CD14-positive monocyte (primary cell): ENCODE measurements around the gene GTF2F2. TPM values are rescaled to one million over a fixed set of nuclear protein-coding genes. Genes with fewer than 3 reads are reported as not detected.

Experiments used
- DNase-seq, 3 donors: peaks; one replicate each; pipeline ENCODE4 v3.0.0-alpha.2; 2011 to 2022
- H2AFZ ChIP-seq: 2 replicates; pipeline ENCODE4 v1.6.0; 2012; ENCODE audit warnings: mild to moderate bottlenecking, low read depth, low read length, inconsistent platforms; ENCODE audit not compliant: insufficient read depth, poor library complexity, severe bottlenecking
- H3K27ac ChIP-seq, 2 donors: 1 replicate in 1 of 2; 2 replicates in 1 of 2; pipeline ENCODE4 v1.5.1; 2012 to 2013; ENCODE audit warnings: low read length in 2 of 2, control low read depth in 1 of 2, inconsistent platforms in 1 of 2, low read depth in 1 of 2, mild to moderate bottlenecking in 1 of 2
- H3K27me3 ChIP-seq, 2 donors: one replicate each; pipeline versions ENCODE4 v1.6.0 to v1.6.1; 2011 to 2013; ENCODE audit warnings: low read length in 2 of 2; ENCODE audit not compliant: control insufficient read depth in 2 of 2, insufficient read depth in 2 of 2
- H3K36me3 ChIP-seq, 2 donors: replicated peaks in 1 of 2; 1 replicate in 1 of 2; 2 replicates in 1 of 2; pipeline versions ENCODE4 v1.5.1 to v1.6.1; 2012 to 2013; ENCODE audit warnings: low read length in 2 of 2, control low read depth in 1 of 2, inconsistent platforms in 1 of 2, mild to moderate bottlenecking in 1 of 2; ENCODE audit not compliant: insufficient read depth in 2 of 2, control insufficient read depth in 1 of 2
- H3K4me1 ChIP-seq, 2 donors: 1 replicate in 1 of 2; 2 replicates in 1 of 2; pipeline versions ENCODE4 v1.5.1 to v1.6.1; 2012 to 2013; ENCODE audit warnings: low read length in 2 of 2, control low read depth in 1 of 2, inconsistent platforms in 1 of 2, mild to moderate bottlenecking in 1 of 2, moderate library complexity in 1 of 2; ENCODE audit not compliant: insufficient read depth in 2 of 2, control insufficient read depth in 1 of 2
- H3K4me2 ChIP-seq: replicated peaks from 2 replicates; pipeline ENCODE3; 2012; ENCODE audit warnings: low read length, moderate library complexity, mild to moderate bottlenecking; ENCODE audit not compliant: poor library complexity, severe bottlenecking; ENCODE audit errors: extremely low read depth
- H3K4me3 ChIP-seq, 3 experiments: fragments of 200-600 bp in 1 of 3; sonication (generic) in 1 of 3; replicated peaks in 1 of 3; 1 replicate in 2 of 3; 2 replicates in 1 of 3; pipeline ENCODE4 v1.5.1; 2011 to 2013; ENCODE audit warnings: low read length in 3 of 3, mild to moderate bottlenecking in 3 of 3, control low read depth in 2 of 3, low read depth in 2 of 3, inconsistent platforms in 1 of 3, moderate library complexity in 1 of 3
- H3K79me2 ChIP-seq: 2 replicates; pipeline ENCODE4 v1.6.0; 2012; ENCODE audit warnings: mild to moderate bottlenecking, control low read depth, inconsistent platforms, low read length, moderate library complexity; ENCODE audit not compliant: insufficient read depth
- H3K9ac ChIP-seq: 2 replicates; pipeline ENCODE4 v1.6.0; 2017; ENCODE audit warnings: low read length, mild to moderate bottlenecking; ENCODE audit not compliant: insufficient read depth, poor library complexity, severe bottlenecking
- H3K9me3 ChIP-seq, 2 donors: replicated peaks in 1 of 2; 1 replicate in 1 of 2; 2 replicates in 1 of 2; pipeline versions ENCODE4 v1.5.1 to v1.6.1; 2012 to 2013; ENCODE audit warnings: low read length in 2 of 2, control low read depth in 1 of 2; ENCODE audit not compliant: control insufficient read depth in 1 of 2, insufficient read depth in 1 of 2
- H4K20me1 ChIP-seq: 2 replicates; pipeline ENCODE4 v1.6.0; 2012; ENCODE audit warnings: mild to moderate bottlenecking, low read length, control low read depth, moderate library complexity; ENCODE audit not compliant: insufficient read depth
- H3K27ac Mint-ChIP-seq, 7 donors: one replicate each; pipeline ENCODE4 v1.8.0; 2020; ENCODE audit warnings: mild to moderate bottlenecking in 7 of 7, mixed read lengths in 7 of 7, moderate library complexity in 6 of 7, inconsistent platforms in 2 of 7
- H3K27me3 Mint-ChIP-seq, 3 donors: one replicate each; pipeline ENCODE4 v1.8.0; 2021 to 2022; ENCODE audit warnings: low read depth in 3 of 3, mild to moderate bottlenecking in 3 of 3, mixed read lengths in 3 of 3, moderate library complexity in 3 of 3, inconsistent platforms in 1 of 3
- H3K36me3 Mint-ChIP-seq, 2 donors: one replicate each; pipeline ENCODE4 v1.8.0; 2020; ENCODE audit warnings: mixed read lengths in 2 of 2, inconsistent platforms in 1 of 2, mild to moderate bottlenecking in 1 of 2
- H3K4me1 Mint-ChIP-seq: one replicate; pipeline ENCODE4 v1.8.0; 2020; ENCODE audit warnings: mild to moderate bottlenecking, mixed read lengths
- H3K4me3 Mint-ChIP-seq, 2 donors: one replicate each; pipeline ENCODE4 v1.8.0; 2020; ENCODE audit warnings: mild to moderate bottlenecking in 2 of 2, mixed read lengths in 2 of 2, moderate library complexity in 1 of 2
- H3K9me3 Mint-ChIP-seq, 7 donors: one replicate each; pipeline ENCODE4 v1.8.0; 2020 to 2022; ENCODE audit warnings: mixed read lengths in 7 of 7, mild to moderate bottlenecking in 6 of 7, moderate library complexity in 6 of 7, inconsistent platforms in 2 of 7
- CTCF ChIP-seq: fragments of 200-600 bp; IDR thresholded peaks from one replicate; pipeline ENCODE4 v1.8.0; 2022; ENCODE audit warnings: antibody characterized with exemption, mild to moderate bottlenecking
- WGBS: methylation state at CpG from one replicate; pipeline ENCODE4 v1.1.5; 2013; ENCODE audit warnings: missing lambda C conversion rate; ENCODE audit not compliant: insufficient coverage; 5-methylcytosine and 5-hydroxymethylcytosine counted together
- intact Hi-C, 2 donors: fragments of 100-400 bp; cut with micrococcal nuclease; formaldehyde crosslinking; loops; one replicate each; pipeline versions ENCODE4 v1.15.0 to v1.15.1; 2023
- polyA plus RNA-seq, 3 donors: library from polyadenylated mRNA; depleted of rRNA in 1 of 3; unstranded in 2 of 3; stranded (reverse) in 1 of 3; fragments of 300-500 nt in 2 of 3; fragments of >200 nt in 1 of 3; fragmentation: Illumina TruSeq in 2 of 3; gene quantifications; 1 replicate in 2 of 3; 2 replicates in 1 of 3; pipeline ENCODE4 v1.2.3, GENCODE V29; 2012 to 2021

The GTF2F2 gene
- polyA plus RNA-seq, 3 donors = 8.1 to 10.4 (median 8.5) TPM

GRCh38 chr13:45162821-45163220 lies 42.5 kb downstream of the GTF2F2 start:
- peaks cover 39 to 40% of the 10 kb centered on the region in 2 donors for H3K36me3 Mint-ChIP-seq
- Histone ChIP-seq H3K27me3 (no peaks in the 10 kb centered on the region), H3K9me3 (no peaks in the 10 kb centered on the region), H3K36me3 (peaks cover 11 to 58% of the 10 kb centered on the region in 2 donors), H3K9ac (no peak overlapping the region), H4K20me1 (no peaks in the 10 kb centered on the region), H3K79me2 (no peaks in the 10 kb centered on the region), H3K27ac (no peak overlapping the region), H3K4me2 (no peak overlapping the region), H2AFZ (no peak overlapping the region), H3K4me1 (no peaks in the 10 kb centered on the region), H3K4me3 (no peak overlapping the region)
- no peak overlapping the region for H3K27ac Mint-ChIP-seq
- peaks cover 0 to 2% (median 0%) of the 10 kb centered on the region in 3 donors for H3K27me3 Mint-ChIP-seq
- H3K4me3 Mint-ChIP-seq = no peak overlapping the region
- DNase-seq = no peak
- no peaks in the 10 kb centered on the region for H3K4me1 Mint-ChIP-seq
- H3K9me3 Mint-ChIP-seq = peaks cover 0 to 2% (median 0%) of the 10 kb centered on the region in 7 donors
- WGBS = no CpG with 5 or more reads among the region's 1 CpG
- intact Hi-C loops = no loop called here
- no peak for TF ChIP-seq CTCF

- Histone ChIP-seq H4K20me1 (no peaks in the 10 kb centered on the region), H3K36me3 (peaks cover 0 to 39% of the 10 kb centered on the region in 2 donors), H3K4me1 (no peaks in the 10 kb centered on the region), H3K79me2 (no peaks in the 10 kb centered on the region), H2AFZ (no peak overlapping the region), H3K27me3 (no peaks in the 10 kb centered on the region), H3K9me3 (no peaks in the 10 kb centered on the region), H3K9ac (no peak overlapping the region), H3K4me2 (no peak overlapping the region), H3K4me3 (no peak overlapping the region), H3K27ac (no peak overlapping the region)
- no CpG with 5 or more reads among the region's 3 CpGs for WGBS
- Mint-ChIP-seq H3K4me1 (no peaks in the 10 kb centered on the region), H3K36me3 (peaks cover 27 to 43% of the 10 kb centered on the region in 2 donors), H3K27ac (no peak overlapping the region), H3K27me3 (peaks cover 0 to 2% (median 0%) of the 10 kb centered on the region in 3 donors), H3K4me3 (no peak overlapping the region), H3K9me3 (peaks cover 0 to 2% (median 0%) of the 10 kb centered on the region in 7 donors)
- DNase-seq = no peak
- intact Hi-C loops = no loop called here
- TF ChIP-seq CTCF = no peak
Observed at GRCh38 chr13:45166858-45167257, 46.5 kb downstream of the GTF2F2 start.
